ENCODE measurements around the gene RAB44.
"Not testable (repeated sequence)": the region's sequence is repeated elsewhere in the genome, so short reads cannot be mapped to it uniquely, and the experiment has no call there.

Gene RAB44

DNA sequence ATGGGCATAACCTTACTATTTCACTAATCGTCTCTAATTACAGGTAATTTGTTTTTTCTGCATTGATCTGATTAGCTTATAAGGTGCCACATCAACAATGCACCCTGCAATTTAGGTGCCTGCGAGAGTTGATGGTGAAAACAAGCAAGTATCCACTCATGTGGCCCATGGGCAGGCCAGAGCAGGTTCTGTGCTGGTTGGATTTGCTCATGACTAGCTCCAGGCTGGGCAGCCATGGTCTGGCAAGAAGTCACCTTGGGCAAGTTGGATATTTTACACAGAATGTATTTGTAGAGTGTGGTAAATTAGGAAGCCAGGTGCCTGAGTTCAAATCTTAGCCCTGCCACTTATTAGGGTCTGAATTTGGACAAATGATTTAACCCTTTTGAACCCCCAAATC, 25.3 kb downstream of the RAB44 start:
- no peak for DNase-seq (ENCODE audit: extremely low read depth, low read depth)
- H3K4me3 ChIP-seq (replicated peaks; ENCODE audit: low read depth, low read length), result no peak overlapping the region
- TF ChIP-seq, protein P1, sequence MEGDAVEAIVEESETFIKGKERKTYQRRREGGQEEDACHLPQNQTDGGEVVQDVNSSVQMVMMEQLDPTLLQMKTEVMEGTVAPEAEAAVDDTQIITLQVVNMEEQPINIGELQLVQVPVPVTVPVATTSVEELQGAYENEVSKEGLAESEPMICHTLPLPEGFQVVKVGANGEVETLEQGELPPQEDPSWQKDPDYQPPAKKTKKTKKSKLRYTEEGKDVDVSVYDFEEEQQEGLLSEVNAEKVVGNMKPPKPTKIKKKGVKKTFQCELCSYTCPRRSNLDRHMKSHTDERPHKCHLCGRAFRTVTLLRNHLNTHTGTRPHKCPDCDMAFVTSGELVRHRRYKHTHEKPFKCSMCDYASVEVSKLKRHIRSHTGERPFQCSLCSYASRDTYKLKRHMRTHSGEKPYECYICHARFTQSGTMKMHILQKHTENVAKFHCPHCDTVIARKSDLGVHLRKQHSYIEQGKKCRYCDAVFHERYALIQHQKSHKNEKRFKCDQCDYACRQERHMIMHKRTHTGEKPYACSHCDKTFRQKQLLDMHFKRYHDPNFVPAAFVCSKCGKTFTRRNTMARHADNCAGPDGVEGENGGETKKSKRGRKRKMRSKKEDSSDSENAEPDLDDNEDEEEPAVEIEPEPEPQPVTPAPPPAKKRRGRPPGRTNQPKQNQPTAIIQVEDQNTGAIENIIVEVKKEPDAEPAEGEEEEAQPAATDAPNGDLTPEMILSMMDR (IDR thresholded peaks at IDR 0.05; ENCODE audit: low read depth, low read length, missing control alignments), result no peak

DNA sequence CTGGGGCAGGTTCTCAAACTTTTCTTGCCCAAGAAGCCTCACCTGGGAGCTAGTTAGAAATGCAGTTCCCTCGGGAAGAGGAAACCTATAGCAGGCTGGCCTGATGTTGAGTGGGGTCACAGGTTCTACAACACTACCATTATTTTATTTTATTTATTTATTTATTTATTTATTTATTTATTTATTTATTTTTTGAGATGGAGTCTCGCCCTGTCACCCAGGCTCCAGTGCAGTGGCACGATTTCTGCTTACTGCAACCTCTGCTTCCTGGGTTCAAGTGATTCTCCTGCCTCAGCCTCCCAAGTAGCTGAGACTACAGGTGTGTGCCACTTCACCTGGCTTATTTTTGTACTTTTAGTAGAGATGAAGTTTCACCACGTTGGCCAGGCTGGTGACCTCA, 26.4 kb downstream of the RAB44 start:
- H3K4me3 ChIP-seq (replicated peaks; ENCODE audit: low read depth, low read length); DNase-seq (ENCODE audit: extremely low read depth, low read depth): not testable (repeated sequence)

GRCh38 chr6:36724514-36725390, 27.1 kb downstream of the RAB44 start:
- H3K4me3 ChIP-seq (replicated peaks; ENCODE audit: low read depth, low read length), result no peak overlapping the region
- DNase-seq (ENCODE audit: extremely low read depth, low read depth), result peak; percentile 27
- TF ChIP-seq, protein P1 (IDR thresholded peaks at IDR 0.05; ENCODE audit: low read depth, low read length, missing control alignments), result peak; percentile 69

- TF ChIP-seq, protein P1 (IDR thresholded peaks at IDR 0.05; ENCODE audit: low read depth, low read length, missing control alignments), result no peak
- no peak overlapping the region for H3K4me3 ChIP-seq (replicated peaks; ENCODE audit: low read depth, low read length)
- DNase-seq (ENCODE audit: extremely low read depth, low read depth), result no peak
Observed at GRCh38 chr6:36725581-36725980, 28.0 kb downstream of the RAB44 start.

DNA sequence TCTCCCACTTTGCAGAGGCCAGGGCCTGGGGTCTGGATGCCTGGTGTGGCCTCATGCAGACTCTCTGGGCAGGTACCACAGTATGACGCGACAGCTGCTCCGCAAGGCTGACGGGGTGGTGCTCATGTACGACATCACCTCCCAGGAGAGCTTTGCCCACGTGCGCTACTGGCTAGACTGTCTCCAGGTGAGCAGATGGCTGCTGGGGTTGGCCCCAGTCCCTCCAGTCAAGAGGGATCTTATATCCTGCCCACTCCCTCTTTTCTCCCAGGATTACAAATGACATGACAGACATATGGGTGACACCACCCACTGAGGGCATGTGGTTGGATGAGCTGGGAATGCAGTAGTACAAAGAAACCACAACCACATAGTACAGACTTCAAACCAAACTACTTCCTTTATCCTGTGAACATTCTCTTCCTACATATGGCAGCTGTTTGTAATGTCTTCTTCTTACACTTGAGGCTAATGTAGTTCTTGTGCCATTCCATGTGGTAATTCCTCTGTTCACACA, 29.9 kb downstream of the RAB44 start:
- TF ChIP-seq, protein P1 (IDR thresholded peaks at IDR 0.05; ENCODE audit: low read depth, low read length, missing control alignments), result no peak
- no peak overlapping the region for H3K4me3 ChIP-seq (replicated peaks; ENCODE audit: low read depth, low read length)
- peak; percentile 24 for DNase-seq (ENCODE audit: extremely low read depth, low read depth)

- no peak for DNase-seq (ENCODE audit: extremely low read depth, low read depth)
- TF ChIP-seq, protein P1 (IDR thresholded peaks at IDR 0.05; ENCODE audit: low read depth, low read length, missing control alignments), result no peak
- no peak overlapping the region for H3K4me3 ChIP-seq (replicated peaks; ENCODE audit: low read depth, low read length)
Observed at GRCh38 chr6:36728289-36729160, 30.9 kb downstream of the RAB44 start.

- TF ChIP-seq, protein P1 (IDR thresholded peaks at IDR 0.05; ENCODE audit: low read depth, low read length, missing control alignments), result no peak
- DNase-seq (ENCODE audit: extremely low read depth, low read depth), result no peak
- no peak overlapping the region for H3K4me3 ChIP-seq (replicated peaks; ENCODE audit: low read depth, low read length)
Observed at GRCh38 chr6:36729161-36729524, 31.5 kb downstream of the RAB44 start.

All from HFF-Myc (cell line).